ENCODE data around the gene MID1.

Gene MID1

DNA sequence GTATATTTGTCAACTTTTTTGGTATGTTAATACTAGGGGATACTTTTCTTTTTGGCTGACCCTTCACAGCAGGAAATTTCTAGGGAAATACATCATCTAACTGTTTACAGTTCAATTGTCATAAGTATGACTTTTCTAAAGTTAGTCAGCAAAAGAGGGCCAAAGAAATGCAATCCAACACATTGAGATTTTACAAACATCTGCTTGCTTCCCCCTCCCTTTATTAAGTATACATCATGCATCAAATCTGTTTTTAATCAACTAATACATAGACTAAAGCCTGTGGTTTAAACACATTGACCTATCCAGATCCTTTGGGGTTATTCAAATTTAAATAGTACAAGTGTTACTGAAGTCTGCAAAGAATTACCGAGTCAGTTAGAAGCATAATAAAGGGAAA lies 93.9 kb downstream of the MID1 start:
- no peak for TF ChIP-seq CTCF (conservative IDR thresholded peaks at IDR 0.05; ENCODE audit: low read length)
- TF ChIP-seq EZH2phosphoT487 (IDR thresholded peaks at IDR 0.05; ENCODE audit: borderline replicate concordance), result no peak
- H3K9me3 ChIP-seq (ENCODE audit: insufficient read depth, low read depth, low read length), result no peaks in the 10 kb centered on the region

GRCh38 chrX:10525381-10526120 lies 94.8 kb downstream of the MID1 start:
- no peak for TF ChIP-seq CTCF (conservative IDR thresholded peaks at IDR 0.05; ENCODE audit: low read length)
- no peak for TF ChIP-seq EZH2phosphoT487 (IDR thresholded peaks at IDR 0.05; ENCODE audit: borderline replicate concordance)

More for the DNA sequence above, 93.9 kb downstream of the MID1 start:
- Histone ChIP-seq H4K20me1 (ENCODE audit: insufficient read depth, low read length, poor library complexity, severe bottlenecking) (no peaks in the 10 kb centered on the region), H3K4me3 (ENCODE audit: low read length, poor library complexity, severe bottlenecking) (no peak overlapping the region), H3K4me1 (ENCODE audit: insufficient read depth, low read length, poor library complexity, severe bottlenecking) (no peaks in the 10 kb centered on the region), H3F3A (ENCODE audit: low read depth) (no peaks in the 10 kb centered on the region), H3K27me3 (ENCODE audit: insufficient read depth, low read length, poor library complexity, severe bottlenecking) (no peaks in the 10 kb centered on the region), H2AFZ (ENCODE audit: low read length) (no peak overlapping the region), H3K9ac (ENCODE audit: low read depth, low read length, poor library complexity, severe bottlenecking) (no peak overlapping the region), H3K79me2 (ENCODE audit: insufficient read depth, low read length) (no peaks in the 10 kb centered on the region), H3K9me2 (replicated peaks; ENCODE audit: low read depth, low read length) (no peaks in the 10 kb centered on the region), H3K36me3 (ENCODE audit: insufficient read depth, low read length) (no peaks in the 10 kb centered on the region), H3K4me2 (ENCODE audit: low read depth, low read length, poor library complexity, severe bottlenecking) (no peak overlapping the region)

DNA sequence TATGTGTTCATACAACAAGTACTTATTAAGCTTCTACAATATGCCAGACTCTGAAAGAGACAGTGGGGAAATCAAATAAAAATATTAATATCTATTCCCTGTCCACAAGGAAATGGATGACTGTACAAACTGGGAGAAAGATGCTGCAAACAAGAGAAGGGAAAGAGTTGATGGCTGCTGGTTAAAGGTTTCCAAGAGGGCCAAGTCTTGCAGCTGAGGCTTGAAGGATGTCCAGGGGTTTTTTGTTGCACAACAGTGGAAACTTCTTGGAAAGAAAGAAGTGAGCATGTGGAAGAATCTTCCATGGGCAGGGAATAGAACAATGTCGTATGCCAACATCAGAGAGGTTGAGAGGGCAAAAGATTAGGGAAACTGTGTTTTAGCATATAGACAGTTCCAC lies 95.8 kb downstream of the MID1 start:
- Histone ChIP-seq H3K27me3 (ENCODE audit: insufficient read depth, low read length, poor library complexity, severe bottlenecking) (no peaks in the 10 kb centered on the region), H3K9me3 (ENCODE audit: insufficient read depth, low read depth, low read length) (no peaks in the 10 kb centered on the region), H3K4me1 (ENCODE audit: insufficient read depth, low read length, poor library complexity, severe bottlenecking) (no peaks in the 10 kb centered on the region), H3K4me2 (ENCODE audit: low read depth, low read length, poor library complexity, severe bottlenecking) (no peak overlapping the region), H3K9ac (ENCODE audit: low read depth, low read length, poor library complexity, severe bottlenecking) (no peak overlapping the region), H3K4me3 (ENCODE audit: low read length, poor library complexity, severe bottlenecking) (no peak overlapping the region), H3K9me2 (replicated peaks; ENCODE audit: low read depth, low read length) (no peaks in the 10 kb centered on the region), H4K20me1 (ENCODE audit: insufficient read depth, low read length, poor library complexity, severe bottlenecking) (no peaks in the 10 kb centered on the region), H3K36me3 (ENCODE audit: insufficient read depth, low read length) (no peaks in the 10 kb centered on the region), H2AFZ (ENCODE audit: low read length) (no peak overlapping the region), H3F3A (ENCODE audit: low read depth) (no peaks in the 10 kb centered on the region), H3K79me2 (ENCODE audit: insufficient read depth, low read length) (no peaks in the 10 kb centered on the region)
- TF ChIP-seq CTCF (conservative IDR thresholded peaks at IDR 0.05; ENCODE audit: low read length) (no peak), EZH2phosphoT487 (IDR thresholded peaks at IDR 0.05; ENCODE audit: borderline replicate concordance) (no peak)

More at GRCh38 chrX:10525381-10526120, 94.8 kb downstream of the MID1 start:
- Histone ChIP-seq H3K9me3 (ENCODE audit: insufficient read depth, low read depth, low read length) (no peaks in the 10 kb centered on the region), H3K4me3 (ENCODE audit: low read length, poor library complexity, severe bottlenecking) (no peak overlapping the region), H3F3A (ENCODE audit: low read depth) (no peaks in the 10 kb centered on the region), H4K20me1 (ENCODE audit: insufficient read depth, low read length, poor library complexity, severe bottlenecking) (no peaks in the 10 kb centered on the region), H3K36me3 (ENCODE audit: insufficient read depth, low read length) (no peaks in the 10 kb centered on the region), H3K9me2 (replicated peaks; ENCODE audit: low read depth, low read length) (no peaks in the 10 kb centered on the region), H2AFZ (ENCODE audit: low read length) (no peak overlapping the region), H3K9ac (ENCODE audit: low read depth, low read length, poor library complexity, severe bottlenecking) (no peak overlapping the region), H3K4me2 (ENCODE audit: low read depth, low read length, poor library complexity, severe bottlenecking) (no peak overlapping the region), H3K79me2 (ENCODE audit: insufficient read depth, low read length) (no peaks in the 10 kb centered on the region), H3K4me1 (ENCODE audit: insufficient read depth, low read length, poor library complexity, severe bottlenecking) (no peaks in the 10 kb centered on the region), H3K27me3 (ENCODE audit: insufficient read depth, low read length, poor library complexity, severe bottlenecking) (no peaks in the 10 kb centered on the region)
